BLaER1 treated with 17β-estradiol and CSF1 and Interleukin-3, amounts not matched to agents 10 nM and 100 nM (cell line): ENCODE results near the gene IKBKE.
A peak's percentile ranks its signal among the peaks of the same experiment; 100 is the strongest.

ENCODE experiments used
- H3K27ac ChIP-seq, 11 experiments: shearing (Covaris generic); formaldehyde crosslinking; 2 replicates each; pipeline ENCODE4 v1.8.1; 2022
- H3K27me3 ChIP-seq, 11 experiments: shearing (Covaris generic); formaldehyde crosslinking; 2 replicates each; pipeline ENCODE4 v1.8.1; 2022
- H3K36me3 ChIP-seq, 11 experiments: shearing (Covaris generic); formaldehyde crosslinking; 2 replicates each; pipeline ENCODE4 v1.8.1; 2022
- H3K4me1 ChIP-seq, 10 experiments: shearing (Covaris generic); formaldehyde crosslinking; 2 replicates each; pipeline ENCODE4 v1.8.1; 2022
- H3K4me2 ChIP-seq, 11 experiments: shearing (Covaris generic); formaldehyde crosslinking; 2 replicates each; pipeline ENCODE4 v1.8.1; 2022
- H3K4me3 ChIP-seq, 10 experiments: shearing (Covaris generic); formaldehyde crosslinking; 2 replicates each; pipeline ENCODE4 v1.8.1; 2022
- H3K9ac ChIP-seq, 11 experiments: shearing (Covaris generic); formaldehyde crosslinking; 2 replicates each; pipeline ENCODE4 v1.8.1; 2022
- H3K9me3 ChIP-seq, 11 experiments: shearing (Covaris generic); formaldehyde crosslinking; replicated peaks in 1 of 11; 2 replicates each; pipeline ENCODE4 v1.8.1; 2022
- H4K20me1 ChIP-seq, 11 experiments: shearing (Covaris generic); formaldehyde crosslinking; 2 replicates each; pipeline ENCODE4 v1.8.1; 2022
- Cebpa-rat ChIP-seq, 11 experiments: shearing (Covaris generic); IDR thresholded peaks; 2 replicates each; pipeline ENCODE4 v1.8.1; 2022

Gene IKBKE

GRCh38 chr1:206503591-206504362, 33.5 kb downstream of the IKBKE start:
- Histone ChIP-seq H3K4me1 (peaks cover 72 to 91% (median 80%) of the 10 kb centered on the region in 10 experiments), H3K4me3 (peak overlapping the region in 4 of 10 experiments; percentile 25 to 41 (median 38); a peak in 6 of 20 replicates), H3K36me3 (peaks cover 0 to 17% (median 14%) of the 10 kb centered on the region in 11 experiments; a peak in 12 of 22 replicates), H3K9me3 (no peaks in the 10 kb centered on the region), H4K20me1 (peaks cover 0 to 62% (median 13%) of the 10 kb centered on the region in 11 experiments; a peak in 13 of 22 replicates), H3K9ac (peak overlapping the region in 9 of 11 experiments; percentile 46 to 68 (median 61); a peak in 16 of 22 replicates), H3K4me2 (peak overlapping the region; percentile 92 to 100 (median 99)), H3K27ac (peak overlapping the region in 10 of 11 experiments; percentile 46 to 84 (median 79); a peak in 20 of 22 replicates), H3K27me3 (peaks cover 19 to 28% (median 24%) of the 10 kb centered on the region in 11 experiments; a peak in 20 of 22 replicates)
- peak in 8 of 11 experiments; percentile 4 to 89 (median 48); a peak in 9 of 22 replicates for TF ChIP-seq Cebpa-rat (IDR thresholded peaks at IDR 0.05)

- Histone ChIP-seq H3K4me1 (peaks cover 78 to 95% (median 84%) of the 10 kb centered on the region in 10 experiments), H3K9ac (peak overlapping the region in 9 of 11 experiments; percentile 24 to 65 (median 40); a peak in 14 of 22 replicates), H3K27me3 (peaks cover 22 to 33% (median 30%) of the 10 kb centered on the region in 11 experiments; a peak in 21 of 22 replicates), H4K20me1 (peaks cover 0 to 62% (median 18%) of the 10 kb centered on the region in 11 experiments; a peak in 15 of 22 replicates), H3K9me3 (no peaks in the 10 kb centered on the region), H3K36me3 (peaks cover 0 to 11% (median 8%) of the 10 kb centered on the region in 11 experiments; a peak in 9 of 22 replicates), H3K4me2 (peak overlapping the region; percentile 92 to 100 (median 99)), H3K4me3 (peak overlapping the region in 2 of 10 experiments; percentile 24 to 30; a peak in 2 of 20 replicates), H3K27ac (peak overlapping the region in 9 of 11 experiments; percentile 73 to 84 (median 79); a peak in 18 of 22 replicates)
- TF ChIP-seq Cebpa-rat (IDR thresholded peaks at IDR 0.05) = no peak
Measured at GRCh38 chr1:206504363-206504713, 34.1 kb downstream of the IKBKE start.

GRCh38 chr1:206505702-206506355, 35.6 kb downstream of the IKBKE start:
- H3K4me1 ChIP-seq = peaks cover 77 to 98% (median 96%) of the 10 kb centered on the region in 10 experiments
- peaks cover 0 to 53% (median 31%) of the 10 kb centered on the region in 11 experiments; a peak in 13 of 22 replicates for H4K20me1 ChIP-seq
- no peaks in the 10 kb centered on the region for H3K9me3 ChIP-seq
- H3K9ac ChIP-seq = peak overlapping the region in 4 of 11 experiments; percentile 11 to 86 (median 21); a peak in 3 of 22 replicates
- H3K27ac ChIP-seq = peak overlapping the region in 2 of 11 experiments; percentile 13 to 26; a peak in 2 of 22 replicates
- no peaks in the 10 kb centered on the region for H3K36me3 ChIP-seq
- H3K27me3 ChIP-seq = peaks cover 22 to 44% (median 36%) of the 10 kb centered on the region in 11 experiments; a peak in 21 of 22 replicates
- H3K4me2 ChIP-seq = peak overlapping the region; percentile 92 to 100 (median 99)
- no peak for TF ChIP-seq Cebpa-rat (IDR thresholded peaks at IDR 0.05)
- H3K4me3 ChIP-seq = peak overlapping the region in 2 of 10 experiments; percentile 79 to 81; a peak in 4 of 20 replicates

- TF ChIP-seq Cebpa-rat (IDR thresholded peaks at IDR 0.05) = no peak
- Histone ChIP-seq H3K4me1 (peaks cover 73 to 98% (median 96%) of the 10 kb centered on the region in 10 experiments), H3K4me2 (peak overlapping the region; percentile 92 to 100 (median 99)), H3K9me3 (no peaks in the 10 kb centered on the region), H3K27ac (peak overlapping the region in 10 of 11 experiments; percentile 33 to 72 (median 68); a peak in 19 of 22 replicates), H3K9ac (peak overlapping the region; percentile 72 to 86 (median 79)), H3K27me3 (peaks cover 22 to 51% (median 36%) of the 10 kb centered on the region in 11 experiments; a peak in 21 of 22 replicates), H3K36me3 (no peaks in the 10 kb centered on the region), H4K20me1 (peaks cover 0 to 52% (median 35%) of the 10 kb centered on the region in 11 experiments; a peak in 13 of 22 replicates), H3K4me3 (peak overlapping the region; percentile 64 to 82 (median 74))
Measured at GRCh38 chr1:206506405-206507283, 36.4 kb downstream of the IKBKE start.

GRCh38 chr1:206507284-206508129, 37.2 kb downstream of the IKBKE start, which contains the start of gene RASSF5:
Gene RASSF5, plus strand, starts transcription at chr1:206507531. Its CDS starts 72 bp downstream, at chr1:206507603.
- TF ChIP-seq Cebpa-rat (IDR thresholded peaks at IDR 0.05) = no peak
- Histone ChIP-seq H3K4me2 (peak within 1 kb of the TSS; percentile 92 to 100 (median 99)), H3K4me1 (peaks cover 73 to 98% (median 96%) of the 10 kb centered on the region in 10 experiments), H4K20me1 (peaks cover 0 to 52% (median 35%) of the 10 kb centered on the region in 11 experiments; a peak in 14 of 22 replicates), H3K36me3 (no peaks in the 10 kb centered on the region), H3K9me3 (no peaks in the 10 kb centered on the region), H3K9ac (peak within 1 kb of the TSS; percentile 72 to 86 (median 79)), H3K27me3 (peaks cover 22 to 59% (median 36%) of the 10 kb centered on the region in 11 experiments; a peak in 21 of 22 replicates), H3K27ac (peak within 1 kb of the TSS in 10 of 11 experiments; percentile 33 to 72 (median 68); a peak in 19 of 22 replicates), H3K4me3 (peak within 1 kb of the TSS; percentile 64 to 82 (median 74))

GRCh38 chr1:206508130-206508889, 38.0 kb downstream of the IKBKE start:
- peaks cover 73 to 98% (median 96%) of the 10 kb centered on the region in 10 experiments for H3K4me1 ChIP-seq
- peaks cover 22 to 67% (median 36%) of the 10 kb centered on the region in 11 experiments; a peak in 21 of 22 replicates for H3K27me3 ChIP-seq
- H3K4me2 ChIP-seq = peak overlapping the region; percentile 92 to 100 (median 99)
- peak overlapping the region; percentile 64 to 82 (median 74) for H3K4me3 ChIP-seq
- H3K9me3 ChIP-seq = no peaks in the 10 kb centered on the region
- H4K20me1 ChIP-seq = peaks cover 0 to 60% (median 35%) of the 10 kb centered on the region in 11 experiments; a peak in 14 of 22 replicates
- peak overlapping the region; percentile 72 to 86 (median 79); a peak in 21 of 22 replicates for H3K9ac ChIP-seq
- no peaks in the 10 kb centered on the region for H3K36me3 ChIP-seq
- no peak for TF ChIP-seq Cebpa-rat (IDR thresholded peaks at IDR 0.05)
- peak overlapping the region in 8 of 11 experiments; percentile 61 to 72 (median 68); a peak in 13 of 22 replicates for H3K27ac ChIP-seq
